Keratinocyte (primary cell): ENCODE data around the gene TRIP6. TPM values are rescaled to one million over a fixed set of nuclear protein-coding genes. Genes with fewer than 3 reads are reported as not detected.
"Not testable (repeated sequence)": the region's sequence is repeated elsewhere in the genome, so short reads cannot be mapped to it uniquely, and the experiment has no call there.

Experiments
- DNase-seq: peaks from one replicate; pipeline ENCODE4 v3.0.0-alpha.2; 2011; ENCODE audit warnings: low read depth, missing footprints, low spot score
- FAIRE-seq: peaks from 2 replicates; lab custom pipeline; 2011; peaks lifted over from hg19 to GRCh38; lab: Jason Lieb, UNC
- H2AFZ ChIP-seq: 2 replicates; pipeline ENCODE4 v1.6.0; 2012; ENCODE audit warnings: low read length, control low read depth, inconsistent platforms; ENCODE audit not compliant: control insufficient read depth
- H3K27ac ChIP-seq: 2 replicates; pipeline ENCODE4 v1.5.1; 2011; ENCODE audit warnings: low read length; ENCODE audit not compliant: control insufficient read depth, insufficient read depth
- H3K27me3 ChIP-seq: 3 replicates; pipeline ENCODE4 v1.6.0; 2011; ENCODE audit warnings: low read length; ENCODE audit not compliant: control insufficient read depth, insufficient read depth; ENCODE audit errors: extremely low read depth
- H3K36me3 ChIP-seq, 2 experiments: 2 replicates in 1 of 2; 3 replicates in 1 of 2; pipeline ENCODE4 v1.5.1; 2011; ENCODE audit warnings: low read length in 2 of 2, mild to moderate bottlenecking in 1 of 2; ENCODE audit not compliant: control insufficient read depth in 2 of 2, insufficient read depth in 2 of 2; ENCODE audit errors: extremely low read depth in 1 of 2
- H3K4me1 ChIP-seq: 3 replicates; pipeline ENCODE4 v1.5.1; 2011; ENCODE audit warnings: low read length; ENCODE audit not compliant: control insufficient read depth, insufficient read depth; ENCODE audit errors: extremely low read depth
- H3K4me2 ChIP-seq: 3 replicates; pipeline ENCODE4 v1.6.0; 2011; ENCODE audit warnings: low read depth, low read length; ENCODE audit not compliant: control insufficient read depth, insufficient read depth; ENCODE audit errors: extremely low read depth
- H3K4me3 ChIP-seq, 3 experiments: fragments of 200-600 bp in 1 of 3; sonication (generic) in 1 of 3; 2 replicates in 2 of 3; 3 replicates in 1 of 3; pipeline ENCODE4 v1.5.1; 2011 to 2016; ENCODE audit warnings: low read length in 3 of 3, mild to moderate bottlenecking in 3 of 3, control low read depth in 2 of 3, inconsistent platforms in 1 of 3, low read depth in 1 of 3, mixed read lengths in 1 of 3, mixed run types in 1 of 3, moderate library complexity in 1 of 3; ENCODE audit not compliant: control insufficient read depth in 2 of 3, insufficient read depth in 2 of 3; ENCODE audit errors: extremely low read depth in 1 of 3
- H3K79me2 ChIP-seq: 2 replicates; pipeline ENCODE4 v1.6.0; 2012; ENCODE audit warnings: low read length; ENCODE audit not compliant: control insufficient read depth, insufficient read depth
- H3K9ac ChIP-seq: 3 replicates; pipeline ENCODE4 v1.6.0; 2011; ENCODE audit warnings: low read length; ENCODE audit not compliant: control insufficient read depth, insufficient read depth; ENCODE audit errors: extremely low read depth
- H3K9me1 ChIP-seq: 3 replicates; pipeline ENCODE4 v1.6.0; 2011; ENCODE audit warnings: low read length; ENCODE audit not compliant: control insufficient read depth, insufficient read depth; ENCODE audit errors: extremely low read depth
- H3K9me3 ChIP-seq: 2 replicates; pipeline ENCODE4 v1.5.1; 2012; ENCODE audit warnings: low read depth, low read length; ENCODE audit not compliant: control insufficient read depth
- H4K20me1 ChIP-seq: 3 replicates; pipeline ENCODE4 v1.6.0; 2011; ENCODE audit warnings: low read length; ENCODE audit not compliant: control insufficient read depth, insufficient read depth; ENCODE audit errors: extremely low read depth
- EZH2 ChIP-seq: IDR thresholded peaks from one replicate; pipeline ENCODE4 v1.6.1; 2012; ENCODE audit warnings: inconsistent platforms, mild to moderate bottlenecking, low read length, moderate library complexity
- dilution Hi-C: fragments of 300-500 bp; cut with MboI; formaldehyde crosslinking; loops from one replicate; pipeline ENCODE4 v1.7.0; 2020; ENCODE audit warnings: low sequenced_read_pairs; ENCODE audit not compliant: extremely low pct_ligation_motif_present
- polyA plus RNA-seq, 5 experiments: library from polyadenylated mRNA; depleted of rRNA in 3 of 5; stranded (reverse) in 3 of 5; stranded (forward) in 1 of 5; unstranded in 1 of 5; fragments of >200 nt; gene quantifications; 1 replicate in 1 of 5; 2 replicates in 3 of 5; 3 replicates in 1 of 5; pipeline versions ENCODE4 v1.2.1 to v1.2.3, GENCODE V29; 2011 to 2012; ENCODE audit warnings: missing spikeins in 2 of 5, low read depth in 1 of 5, low replicate concordance in 1 of 5
- TF ChIP-seq, protein P1 (sequence below), 3 experiments: IDR thresholded peaks in 1 of 3; conservative IDR thresholded peaks in 1 of 3; optimal IDR thresholded peaks in 1 of 3; 2 replicates in 2 of 3; 3 replicates in 1 of 3; pipeline versions ENCODE3 to v1.5.1; 2011; ENCODE audit warnings: low read length in 3 of 3, mild to moderate bottlenecking in 3 of 3, moderate library complexity in 2 of 3, control low read depth in 1 of 3, inconsistent platforms in 1 of 3; ENCODE audit not compliant: insufficient read depth in 2 of 3; ENCODE audit errors: extremely low read depth in 1 of 3

Gene TRIP6
- polyA plus RNA-seq, 1 donor (not counting 4 experiments of a cell fraction or from before 2014, with no cell fraction given) = 83.8 TPM

DNA sequence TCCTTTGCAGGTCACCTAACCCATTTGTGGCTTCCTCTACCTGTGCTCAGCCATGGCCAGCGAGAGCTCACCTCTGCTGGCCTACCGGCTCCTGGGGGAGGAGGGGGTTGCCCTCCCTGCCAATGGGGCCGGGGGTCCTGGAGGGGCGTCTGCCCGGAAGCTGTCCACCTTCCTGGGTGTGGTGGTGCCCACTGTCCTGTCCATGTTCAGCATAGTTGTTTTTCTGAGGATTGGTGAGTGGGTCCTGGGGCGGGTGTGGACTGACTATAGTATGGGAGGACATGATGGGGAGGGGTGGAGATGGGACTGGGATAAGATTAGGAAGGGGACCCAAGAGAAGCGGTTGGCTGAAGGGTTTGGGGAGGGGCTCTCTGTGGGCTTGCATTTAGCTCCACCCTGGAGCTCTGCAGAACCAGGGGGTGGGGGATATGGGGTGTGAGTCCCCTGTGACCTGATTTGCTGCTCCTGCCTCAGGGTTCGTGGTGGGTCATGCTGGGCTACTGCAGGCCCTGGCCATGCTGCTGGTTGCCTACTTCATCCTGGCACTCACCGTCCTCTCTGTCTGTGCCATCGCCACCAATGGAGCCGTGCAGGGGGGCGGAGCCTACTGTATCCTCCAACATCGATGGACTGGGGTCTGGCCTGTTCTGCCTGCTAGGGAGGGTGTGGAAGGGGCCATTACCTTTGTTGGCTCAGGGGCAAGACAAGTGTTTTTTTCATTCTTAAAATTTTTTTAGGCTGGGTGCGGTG, 12.9 kb upstream of the TRIP6 start:
- H3K9me3 ChIP-seq = no peaks in the 10 kb centered on the region
- H3K27ac ChIP-seq = no peak overlapping the region
- no peaks in the 10 kb centered on the region for H3K9me1 ChIP-seq
- no peak overlapping the region for H3K4me2 ChIP-seq
- dilution Hi-C loops = no loop called here
- FAIRE-seq (no peak), DNase-seq (no peak)
- TF ChIP-seq, protein P1, sequence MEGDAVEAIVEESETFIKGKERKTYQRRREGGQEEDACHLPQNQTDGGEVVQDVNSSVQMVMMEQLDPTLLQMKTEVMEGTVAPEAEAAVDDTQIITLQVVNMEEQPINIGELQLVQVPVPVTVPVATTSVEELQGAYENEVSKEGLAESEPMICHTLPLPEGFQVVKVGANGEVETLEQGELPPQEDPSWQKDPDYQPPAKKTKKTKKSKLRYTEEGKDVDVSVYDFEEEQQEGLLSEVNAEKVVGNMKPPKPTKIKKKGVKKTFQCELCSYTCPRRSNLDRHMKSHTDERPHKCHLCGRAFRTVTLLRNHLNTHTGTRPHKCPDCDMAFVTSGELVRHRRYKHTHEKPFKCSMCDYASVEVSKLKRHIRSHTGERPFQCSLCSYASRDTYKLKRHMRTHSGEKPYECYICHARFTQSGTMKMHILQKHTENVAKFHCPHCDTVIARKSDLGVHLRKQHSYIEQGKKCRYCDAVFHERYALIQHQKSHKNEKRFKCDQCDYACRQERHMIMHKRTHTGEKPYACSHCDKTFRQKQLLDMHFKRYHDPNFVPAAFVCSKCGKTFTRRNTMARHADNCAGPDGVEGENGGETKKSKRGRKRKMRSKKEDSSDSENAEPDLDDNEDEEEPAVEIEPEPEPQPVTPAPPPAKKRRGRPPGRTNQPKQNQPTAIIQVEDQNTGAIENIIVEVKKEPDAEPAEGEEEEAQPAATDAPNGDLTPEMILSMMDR (optimal IDR thresholded peaks at IDR 0.05 in 1 of 3, IDR thresholded peaks at IDR 0.05 in 1 of 3, conservative IDR thresholded peaks at IDR 0.05 in 1 of 3; ENCODE audit: extremely low read depth in 1 of 3, insufficient read depth in 2 of 3, low read length in 3 of 3) = no peak
- no peak for TF ChIP-seq EZH2
- H3K36me3 ChIP-seq = peaks cover 3 to 6% of the 10 kb centered on the region in 2 experiments
- no peak overlapping the region for H3K9ac ChIP-seq
- peaks cover 27% of the 10 kb centered on the region for H3K79me2 ChIP-seq
- H2AFZ ChIP-seq = no peak overlapping the region
- H3K4me1 ChIP-seq = peaks cover 10% of the 10 kb centered on the region
- H3K4me3 ChIP-seq = no peak overlapping the region
- H3K27me3 ChIP-seq = no peaks in the 10 kb centered on the region
- H4K20me1 ChIP-seq = no peaks in the 10 kb centered on the region

DNA sequence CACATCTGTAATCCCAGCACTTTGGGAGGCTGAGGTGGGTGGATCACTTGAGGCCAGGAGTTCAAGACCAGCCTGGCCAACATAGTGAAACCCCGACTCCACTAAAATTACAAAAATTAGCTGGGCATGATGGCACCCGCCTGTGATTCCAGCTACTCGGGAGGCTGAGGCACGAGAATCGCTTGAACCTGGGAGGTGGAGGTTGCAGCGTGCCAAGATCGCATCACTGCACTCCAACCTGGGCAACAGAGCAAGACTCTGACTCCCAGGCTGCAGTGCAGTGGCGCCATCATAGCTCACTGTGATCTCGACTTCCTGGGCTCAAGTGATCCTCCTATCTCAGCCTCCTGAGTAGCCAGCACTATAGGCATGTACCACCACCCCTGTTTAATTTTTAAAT, 12.3 kb upstream of the TRIP6 start:
- DNase-seq, H3K36me3 ChIP-seq, H3K27ac ChIP-seq, H3K27me3 ChIP-seq, H3K9ac ChIP-seq, H3K9me1 ChIP-seq, H3K4me2 ChIP-seq, H4K20me1 ChIP-seq, H2AFZ ChIP-seq, FAIRE-seq, H3K9me3 ChIP-seq, dilution Hi-C loops, H3K4me3 ChIP-seq: not testable (repeated sequence)
- Histone ChIP-seq H3K4me1 (peaks cover 10% of the 10 kb centered on the region), H3K79me2 (peaks cover 27% of the 10 kb centered on the region)
